Measurements from ENCODE around the gene CREB3L1.

CREB3L1 gene

GRCh38 chr11:46293641-46294103 lies 16.2 kb downstream of the CREB3L1 start:
- no peak for TF ChIP-seq CTCF (conservative IDR thresholded peaks at IDR 0.05; ENCODE audit: low read depth)
- POLR2A ChIA-PET (ENCODE audit: low non-redundant PET) = no interaction called here
- DNase-seq (ENCODE audit: low spot score) = no peak
- peak overlapping the region; percentile 58 for H3K27ac ChIP-seq
- CTCF ChIA-PET = no interaction called here

- no peak for DNase-seq (ENCODE audit: low spot score)
- H3K27ac ChIP-seq = peak overlapping the region; percentile 58
- no peak for TF ChIP-seq CTCF (conservative IDR thresholded peaks at IDR 0.05; ENCODE audit: low read depth)
- CTCF ChIA-PET = interaction anchor here (0.7 kb wide), 2 partner anchors 51 to 138 kb away, joined by 4 read pairs; no protein-coding TSS in a partner anchor
- POLR2A ChIA-PET (ENCODE audit: low non-redundant PET) = no interaction called here
Observed at GRCh38 chr11:46294365-46295309, 17.2 kb downstream of the CREB3L1 start.

- POLR2A ChIA-PET (ENCODE audit: low non-redundant PET) = no interaction called here
- peak overlapping the region; percentile 58 for H3K27ac ChIP-seq
- DNase-seq (ENCODE audit: low spot score) = peak; percentile 86
- CTCF ChIA-PET = interaction anchor here (0.6 to 0.9 kb wide), 4 partner anchors 47 to 1722 kb away, joined by 3 to 4 read pairs (median 4); no protein-coding TSS in a partner anchor
- no peak for TF ChIP-seq CTCF (conservative IDR thresholded peaks at IDR 0.05; ENCODE audit: low read depth)
Observed at GRCh38 chr11:46295312-46296058, 18.0 kb downstream of the CREB3L1 start.

GRCh38 chr11:46296059-46296527 lies 18.6 kb downstream of the CREB3L1 start:
- ChIA-PET POLR2A (ENCODE audit: low non-redundant PET) (no interaction called here), CTCF (interaction anchor here (0.6 to 1.4 kb wide), 4 partner anchors 13 to 1723 kb away, joined by 3 to 4 read pairs (median 3); no protein-coding TSS in a partner anchor)
- DNase-seq (ENCODE audit: low spot score) = no peak
- TF ChIP-seq CTCF (conservative IDR thresholded peaks at IDR 0.05; ENCODE audit: low read depth) = no peak
- H3K27ac ChIP-seq = peak overlapping the region; percentile 58; the same call in 1 of the 2 replicates

GRCh38 chr11:46296528-46297448 lies 19.3 kb downstream of the CREB3L1 start:
- peak overlapping the region; percentile 31; the same call in 1 of the 2 replicates for H3K27ac ChIP-seq
- POLR2A ChIA-PET (ENCODE audit: low non-redundant PET) = no interaction called here
- no peak for TF ChIP-seq CTCF (conservative IDR thresholded peaks at IDR 0.05; ENCODE audit: low read depth)
- CTCF ChIA-PET = interaction anchor here (1.4 kb wide), 1 partner anchor 12 kb away, joined by 3 read pairs; no protein-coding TSS in a partner anchor
- DNase-seq (ENCODE audit: low spot score) = no peak
